Measurements from ENCODE around the gene KAT8. TPM values are rescaled to one million over a fixed set of nuclear protein-coding genes. Genes with fewer than 3 reads are reported as not detected.

Gene KAT8
- total and polyA plus RNA-seq, 2 of the 13 experiments (the other 11 are each of a cell fraction or from before 2014, with no cell fraction given) = 79.0 to 84.2 TPM

DNA sequence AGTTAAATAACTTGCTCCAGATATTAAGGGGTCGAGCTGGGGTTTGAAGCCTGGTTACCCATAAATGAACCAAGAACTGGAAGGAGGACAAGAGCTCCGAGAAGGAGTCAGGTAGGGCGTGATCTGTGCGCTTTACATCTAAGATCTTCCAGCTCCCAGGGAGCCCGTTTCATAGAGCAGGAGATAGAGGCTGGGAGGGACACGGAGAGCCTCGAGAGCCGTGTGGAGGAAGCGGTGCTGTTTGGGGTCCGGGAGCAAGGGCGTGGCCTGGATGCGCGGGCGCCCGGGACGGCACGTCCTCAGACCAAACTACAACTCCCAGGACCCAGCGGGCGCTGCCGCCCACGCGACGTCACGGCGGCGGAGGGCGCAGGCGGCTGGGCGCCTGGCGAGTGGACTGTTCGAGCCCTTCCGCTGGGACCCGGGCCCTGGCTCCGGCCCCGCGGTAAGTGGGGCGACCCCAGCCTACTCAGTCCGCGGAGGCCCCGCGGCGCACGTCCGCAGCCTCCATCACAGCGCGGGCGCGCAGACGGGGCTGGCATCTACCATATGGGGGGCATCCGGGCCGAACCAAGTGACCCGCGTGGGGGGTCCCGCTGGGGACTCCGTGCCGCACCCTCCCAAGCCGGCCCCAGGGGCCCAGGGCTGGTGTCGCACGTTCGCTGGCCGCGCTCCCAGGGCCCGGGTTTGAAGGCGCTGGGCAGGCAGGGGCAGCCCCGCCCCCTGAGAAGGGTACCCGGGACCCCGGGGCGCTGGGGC is 9.2 kb upstream of the KAT8 start, which contains the start of gene BCKDK (continued):
- no peak; the same call in 1 of the 2 replicates for TF ChIP-seq E2F5 (CRISPR knock-in tag; conservative IDR thresholded peaks at IDR 0.05)
- no peak for TF ChIP-seq SCMH1 (CRISPR knock-in tag; IDR thresholded peaks at IDR 0.05; ENCODE audit: borderline replicate concordance)
- peak; percentile 89 for TF ChIP-seq MXD3 (CRISPR knock-in tag; IDR thresholded peaks at IDR 0.05)
- no peak for TF ChIP-seq PHF5A (CRISPR knock-in tag; IDR thresholded peaks at IDR 0.05; ENCODE audit: low read depth, unreplicated experiment)
- TF ChIP-seq ARNT (IDR thresholded peaks at IDR 0.05) = no peak
- TF ChIP-seq CAMTA2 (CRISPR knock-in tag; IDR thresholded peaks at IDR 0.05; ENCODE audit: borderline replicate concordance) = peak; percentile 71; the same call in 1 of the 2 replicates
- TF ChIP-seq TEAD3 (CRISPR knock-in tag; optimal IDR thresholded peaks at IDR 0.05; ENCODE audit: borderline replicate concordance) = peak; percentile 58
- 0 out of 2 replicates have a peak, but pooled peaks have one; percentile 32 for TF ChIP-seq ZBTB39 (CRISPR knock-in tag; IDR thresholded peaks at IDR 0.05)
- TF ChIP-seq, protein P1, sequence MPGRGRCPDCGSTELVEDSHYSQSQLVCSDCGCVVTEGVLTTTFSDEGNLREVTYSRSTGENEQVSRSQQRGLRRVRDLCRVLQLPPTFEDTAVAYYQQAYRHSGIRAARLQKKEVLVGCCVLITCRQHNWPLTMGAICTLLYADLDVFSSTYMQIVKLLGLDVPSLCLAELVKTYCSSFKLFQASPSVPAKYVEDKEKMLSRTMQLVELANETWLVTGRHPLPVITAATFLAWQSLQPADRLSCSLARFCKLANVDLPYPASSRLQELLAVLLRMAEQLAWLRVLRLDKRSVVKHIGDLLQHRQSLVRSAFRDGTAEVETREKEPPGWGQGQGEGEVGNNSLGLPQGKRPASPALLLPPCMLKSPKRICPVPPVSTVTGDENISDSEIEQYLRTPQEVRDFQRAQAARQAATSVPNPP (CRISPR knock-in tag; IDR thresholded peaks at IDR 0.05) = no peak
- TF ChIP-seq HNRNPLL (IDR thresholded peaks at IDR 0.05; ENCODE audit: low read depth, low read length, poor library complexity, severe bottlenecking) = peak; percentile 53
- peak; percentile 50 to 84 for TF ChIP-seq POLR2A (IDR thresholded peaks at IDR 0.05; ENCODE audit: insufficient read depth in 1 of 2, low read depth in 2 of 2, low read length in 2 of 2)
- no peak for TF ChIP-seq ZSCAN22 (CRISPR knock-in tag; IDR thresholded peaks at IDR 0.05)
- TF ChIP-seq ZNF737 (CRISPR knock-in tag; IDR thresholded peaks at IDR 0.05; ENCODE audit: borderline replicate concordance) = peak; percentile 77; the same call in 1 of the 2 replicates
- TF ChIP-seq ZSCAN20 (CRISPR knock-in tag; IDR thresholded peaks at IDR 0.05; ENCODE audit: borderline replicate concordance) = peak; percentile 82
- peak; percentile 36; the same call in 1 of the 2 replicates for TF ChIP-seq MAZ (IDR thresholded peaks at IDR 0.05; ENCODE audit: borderline replicate concordance, low read depth, low read length)
- TF ChIP-seq MAZ (CRISPR knock-in tag; IDR thresholded peaks at IDR 0.05; ENCODE audit: low read depth) = peak; percentile 61; the same call in 1 of the 2 replicates

Measured in HepG2 (cell line).